ENCODE results near the gene MRGPRG.

MRGPRG gene

DNA sequence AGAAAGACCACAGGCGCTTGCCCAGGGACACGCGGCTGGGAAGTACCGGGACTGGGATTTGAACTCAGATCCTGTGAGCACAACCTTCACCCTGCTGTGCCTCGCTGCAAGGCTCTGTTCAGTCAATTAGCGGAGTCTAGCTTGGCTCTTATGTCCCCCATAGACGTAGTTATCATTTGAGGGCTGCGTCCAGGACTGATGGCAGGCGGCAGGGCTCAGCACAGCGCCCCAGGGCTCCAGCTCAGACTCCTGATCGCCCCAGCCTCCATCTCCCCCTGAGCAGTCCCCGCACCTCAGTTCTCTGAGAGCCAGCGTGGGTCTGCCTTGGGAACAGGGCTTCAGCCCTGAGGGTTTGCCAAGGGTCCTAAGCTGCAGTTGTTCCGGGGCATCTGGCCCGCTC lies 19.8 kb downstream of the MRGPRG start:
- Histone ChIP-seq H3K9me3 (ENCODE audit: control insufficient read depth, low read length) (no peaks in the 10 kb centered on the region), H3K4me2 (ENCODE audit: low read length, poor library complexity, severe bottlenecking) (no peak overlapping the region), H3K18ac (ENCODE audit: low read depth in 1 of 2, low read length in 2 of 2) (no peak overlapping the region), H2BK5ac (ENCODE audit: low read depth, low read length, poor library complexity, severe bottlenecking) (no peak overlapping the region), H3K36me3 (ENCODE audit: control insufficient read depth in 1 of 2, insufficient read depth in 2 of 2, low read depth in 1 of 2, low read length in 2 of 2) (no peaks in the 10 kb centered on the region), H4K91ac (ENCODE audit: low read length) (no peak overlapping the region), H2BK120ac (ENCODE audit: low read depth, low read length) (no peak overlapping the region), H3K79me1 (replicated peaks; ENCODE audit: low read length, poor library complexity, severe bottlenecking) (no peaks in the 10 kb centered on the region), H2BK12ac (ENCODE audit: low read length in 2 of 2) (no peak overlapping the region), H3K27me3 (ENCODE audit: control insufficient read depth in 1 of 2, insufficient read depth in 1 of 2, low read length in 2 of 2) (peaks cover 66 to 91% of the 10 kb centered on the region in 2 experiments), H4K8ac (ENCODE audit: low read length) (no peak overlapping the region), H3K4me1 (ENCODE audit: control insufficient read depth, insufficient read depth, low read depth, low read length) (peaks cover 10% of the 10 kb centered on the region), H2AFZ (ENCODE audit: low read depth, low read length) (no peak overlapping the region), H3K9ac (ENCODE audit: low read length) (no peak overlapping the region), H2BK15ac (ENCODE audit: low read depth, poor library complexity, severe bottlenecking) (no peak overlapping the region), H3K14ac (ENCODE audit: low read length in 2 of 2) (no peak overlapping the region), H3K4ac (ENCODE audit: low read depth in 1 of 2, low read length in 2 of 2) (no peak overlapping the region), H3K23ac (ENCODE audit: low read length in 2 of 2) (no peak overlapping the region), H2AK5ac (ENCODE audit: low read length, severe bottlenecking) (no peak overlapping the region), H3K27ac (ENCODE audit: low read length, poor library complexity, severe bottlenecking) (no peak overlapping the region), H3K4me3 (ENCODE audit: insufficient read depth in 1 of 2, low read depth in 1 of 2, low read length in 2 of 2) (no peak overlapping the region)
- no peak for DNase-seq
- 85% methylated on average over 15 of the region's 15 CpGs for WGBS

DNA sequence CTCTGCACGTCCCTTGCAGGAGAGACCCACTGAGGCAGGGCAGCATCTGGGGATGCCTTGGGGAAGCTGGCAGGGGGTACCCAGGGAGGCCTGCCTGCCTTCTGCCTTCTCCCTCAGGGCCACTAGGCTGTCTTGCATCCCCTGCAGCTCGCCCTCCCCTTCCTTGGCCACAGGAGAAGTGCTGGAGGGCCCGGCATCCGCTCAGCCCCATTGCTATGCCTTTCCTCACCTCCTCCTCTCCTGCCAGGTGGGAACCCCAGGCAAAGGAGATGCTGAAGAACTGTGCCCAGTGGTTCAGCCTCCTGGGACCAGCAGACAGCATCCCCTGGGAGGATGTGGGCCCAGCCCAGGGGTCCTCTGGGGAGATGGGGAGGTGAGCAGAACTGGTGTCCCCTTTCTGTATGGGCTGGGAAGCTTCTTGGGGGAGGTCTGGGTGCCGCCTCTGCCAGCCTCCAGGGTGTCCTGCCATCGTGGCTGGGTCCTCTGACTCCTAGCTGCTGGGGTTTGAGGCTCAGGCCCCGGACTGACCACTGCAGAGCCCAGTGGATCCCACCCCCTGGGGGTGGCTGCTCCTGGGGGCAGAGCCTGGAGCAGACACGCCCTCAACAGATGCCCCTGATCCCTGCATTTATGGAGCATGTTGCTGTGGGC lies 20.6 kb downstream of the MRGPRG start:
- DNase-seq: no peak

DNA sequence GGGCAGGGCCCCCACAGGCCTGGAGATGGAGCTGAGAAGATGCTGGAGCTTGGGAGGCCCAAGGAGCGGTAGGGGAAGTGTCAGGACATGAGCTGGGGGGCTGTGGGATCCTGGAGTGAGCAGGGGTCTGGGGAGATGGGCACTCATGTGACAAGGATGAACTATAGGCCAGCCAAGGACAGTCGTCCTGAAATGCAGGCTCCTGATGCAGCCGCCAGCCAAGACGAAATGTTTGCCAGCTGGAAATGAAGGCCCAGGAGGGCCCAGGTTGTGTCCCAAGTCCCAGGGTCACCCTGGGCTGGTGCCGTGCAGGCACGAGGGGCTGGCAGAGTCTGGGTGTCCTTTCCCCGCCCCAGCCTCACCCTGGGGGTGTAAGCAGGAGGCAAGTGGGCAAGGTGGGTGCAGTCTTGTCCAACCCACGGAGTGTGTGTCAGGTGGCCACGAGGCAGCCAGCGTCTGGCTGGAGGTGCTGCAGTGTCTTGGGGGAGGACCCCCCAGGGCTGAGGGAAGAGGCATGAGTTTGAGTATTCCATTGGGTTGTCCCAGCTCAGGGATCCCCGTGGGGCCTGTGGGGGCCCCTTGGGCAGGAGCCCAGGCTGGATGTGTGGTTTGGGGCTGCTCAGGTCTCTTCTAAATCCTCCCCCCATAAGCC lies 21.4 kb downstream of the MRGPRG start:
- Histone ChIP-seq H4K91ac (ENCODE audit: low read length) (no peak overlapping the region), H2BK15ac (ENCODE audit: low read depth, poor library complexity, severe bottlenecking) (no peak overlapping the region), H3K18ac (ENCODE audit: low read depth in 1 of 2, low read length in 2 of 2) (no peak overlapping the region), H3K36me3 (ENCODE audit: control insufficient read depth in 1 of 2, insufficient read depth in 2 of 2, low read depth in 1 of 2, low read length in 2 of 2) (no peaks in the 10 kb centered on the region), H3K79me1 (replicated peaks; ENCODE audit: low read length, poor library complexity, severe bottlenecking) (no peaks in the 10 kb centered on the region), H3K4ac (ENCODE audit: low read depth in 1 of 2, low read length in 2 of 2) (no peak overlapping the region), H2AFZ (ENCODE audit: low read depth, low read length) (no peak overlapping the region), H3K4me2 (ENCODE audit: low read length, poor library complexity, severe bottlenecking) (no peak overlapping the region), H2BK120ac (ENCODE audit: low read depth, low read length) (no peak overlapping the region), H3K9ac (ENCODE audit: low read length) (no peak overlapping the region), H3K27ac (ENCODE audit: low read length, poor library complexity, severe bottlenecking) (no peak overlapping the region), H2BK5ac (ENCODE audit: low read depth, low read length, poor library complexity, severe bottlenecking) (no peak overlapping the region), H3K4me1 (ENCODE audit: control insufficient read depth, insufficient read depth, low read depth, low read length) (peaks cover 2% of the 10 kb centered on the region), H2BK12ac (ENCODE audit: low read length in 2 of 2) (no peak overlapping the region), H3K14ac (ENCODE audit: low read length in 2 of 2) (peak overlapping the region in 1 of 2 experiments; percentile 14), H2AK5ac (ENCODE audit: low read length, severe bottlenecking) (no peak overlapping the region), H3K23ac (ENCODE audit: low read length in 2 of 2) (peak overlapping the region in 1 of 2 experiments; percentile 28), H3K27me3 (ENCODE audit: control insufficient read depth in 1 of 2, insufficient read depth in 1 of 2, low read length in 2 of 2) (peaks cover 55 to 86% of the 10 kb centered on the region in 2 experiments), H3K9me3 (ENCODE audit: control insufficient read depth, low read length) (no peaks in the 10 kb centered on the region), H3K4me3 (ENCODE audit: insufficient read depth in 1 of 2, low read depth in 1 of 2, low read length in 2 of 2) (no peak overlapping the region), H4K8ac (ENCODE audit: low read length) (no peak overlapping the region)
- no peak for DNase-seq
- WGBS: 75% methylated on average over 11 of the region's 11 CpGs

More for the DNA sequence above, 20.6 kb downstream of the MRGPRG start:
- Histone ChIP-seq H4K91ac (ENCODE audit: low read length) (no peak overlapping the region), H3K9me3 (ENCODE audit: control insufficient read depth, low read length) (no peaks in the 10 kb centered on the region), H3K4me3 (ENCODE audit: insufficient read depth in 1 of 2, low read depth in 1 of 2, low read length in 2 of 2) (no peak overlapping the region), H2BK12ac (ENCODE audit: low read length in 2 of 2) (no peak overlapping the region), H2AFZ (ENCODE audit: low read depth, low read length) (no peak overlapping the region), H2AK5ac (ENCODE audit: low read length, severe bottlenecking) (no peak overlapping the region), H2BK120ac (ENCODE audit: low read depth, low read length) (no peak overlapping the region), H3K27ac (ENCODE audit: low read length, poor library complexity, severe bottlenecking) (no peak overlapping the region), H3K18ac (ENCODE audit: low read depth in 1 of 2, low read length in 2 of 2) (no peak overlapping the region), H3K4ac (ENCODE audit: low read depth in 1 of 2, low read length in 2 of 2) (no peak overlapping the region), H3K36me3 (ENCODE audit: control insufficient read depth in 1 of 2, insufficient read depth in 2 of 2, low read depth in 1 of 2, low read length in 2 of 2) (no peaks in the 10 kb centered on the region), H4K8ac (ENCODE audit: low read length) (no peak overlapping the region), H2BK15ac (ENCODE audit: low read depth, poor library complexity, severe bottlenecking) (no peak overlapping the region), H2BK5ac (ENCODE audit: low read depth, low read length, poor library complexity, severe bottlenecking) (no peak overlapping the region), H3K9ac (ENCODE audit: low read length) (no peak overlapping the region), H3K23ac (ENCODE audit: low read length in 2 of 2) (no peak overlapping the region), H3K79me1 (replicated peaks; ENCODE audit: low read length, poor library complexity, severe bottlenecking) (no peaks in the 10 kb centered on the region), H3K27me3 (ENCODE audit: control insufficient read depth in 1 of 2, insufficient read depth in 1 of 2, low read length in 2 of 2) (peaks cover 64 to 86% of the 10 kb centered on the region in 2 experiments), H3K4me1 (ENCODE audit: control insufficient read depth, insufficient read depth, low read depth, low read length) (peaks cover 3% of the 10 kb centered on the region), H3K14ac (ENCODE audit: low read length in 2 of 2) (no peak overlapping the region), H3K4me2 (ENCODE audit: low read length, poor library complexity, severe bottlenecking) (no peak overlapping the region)
- 69% methylated on average over 7 of the region's 8 CpGs for WGBS

DNA sequence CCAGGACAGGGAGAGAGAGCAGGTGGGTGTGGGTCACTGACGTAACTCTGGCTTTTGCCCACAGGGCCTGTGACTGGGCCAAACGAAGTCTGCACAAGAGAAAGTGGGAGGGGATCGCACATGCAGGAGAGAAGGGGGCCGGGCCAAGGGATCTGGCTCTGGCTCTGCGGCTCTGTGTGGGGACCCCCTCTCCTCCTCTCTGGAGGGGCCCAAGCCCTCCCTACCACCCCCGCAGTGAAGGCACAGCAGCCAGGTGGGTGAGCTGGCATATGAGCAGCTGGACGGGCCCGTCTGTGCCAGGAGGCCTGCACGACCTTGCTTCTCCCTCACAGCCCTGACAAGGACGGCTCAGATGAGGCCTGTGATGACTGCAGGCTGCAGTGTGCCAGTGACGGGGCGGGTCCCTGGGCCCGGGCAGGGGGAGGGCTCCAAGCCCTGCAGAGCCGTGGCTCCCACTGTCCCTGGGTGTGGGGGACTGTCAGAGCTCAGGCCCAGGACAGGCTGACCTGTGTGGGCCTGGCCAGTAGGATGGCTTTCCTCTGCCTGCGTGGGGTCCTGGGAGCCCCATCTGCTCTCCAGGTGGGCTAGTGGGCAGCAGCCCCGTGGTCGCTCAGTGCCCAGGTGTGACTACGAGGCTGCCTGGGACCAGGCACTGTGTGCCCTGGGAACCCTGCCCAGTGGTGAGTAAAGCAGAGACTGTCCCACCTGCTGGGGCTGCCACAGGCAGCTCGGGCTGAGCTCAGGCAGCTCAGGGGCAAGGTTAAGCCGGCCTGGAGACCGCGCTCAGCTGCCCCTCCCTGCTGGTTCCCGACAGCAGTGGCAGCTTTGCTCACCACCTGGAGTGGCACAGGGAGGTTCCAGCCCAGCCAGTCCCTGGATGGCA lies 22.2 kb downstream of the MRGPRG start:
- H2BK120ac ChIP-seq (ENCODE audit: low read depth, low read length): no peak overlapping the region
- H3K4me1 ChIP-seq (ENCODE audit: control insufficient read depth, insufficient read depth, low read depth, low read length): peaks cover 2% of the 10 kb centered on the region
- no peak overlapping the region for H2BK12ac ChIP-seq (ENCODE audit: low read length in 2 of 2)
- H3K4me2 ChIP-seq (ENCODE audit: low read length, poor library complexity, severe bottlenecking): no peak overlapping the region
- H3K9ac ChIP-seq (ENCODE audit: low read length): no peak overlapping the region
- H3K23ac ChIP-seq (ENCODE audit: low read length in 2 of 2): peak overlapping the region in 1 of 2 experiments; percentile 28
- H4K8ac ChIP-seq (ENCODE audit: low read length): no peak overlapping the region
- no peak overlapping the region for H2BK15ac ChIP-seq (ENCODE audit: low read depth, poor library complexity, severe bottlenecking)
- H3K18ac ChIP-seq (ENCODE audit: low read depth in 1 of 2, low read length in 2 of 2): no peak overlapping the region
- H3K27ac ChIP-seq (ENCODE audit: low read length, poor library complexity, severe bottlenecking): no peak overlapping the region
- H3K14ac ChIP-seq (ENCODE audit: low read length in 2 of 2): peak overlapping the region in 1 of 2 experiments; percentile 14
- H3K4ac ChIP-seq (ENCODE audit: low read depth in 1 of 2, low read length in 2 of 2): no peak overlapping the region
- H2BK5ac ChIP-seq (ENCODE audit: low read depth, low read length, poor library complexity, severe bottlenecking): no peak overlapping the region
- no peaks in the 10 kb centered on the region for H3K36me3 ChIP-seq (ENCODE audit: control insufficient read depth in 1 of 2, insufficient read depth in 2 of 2, low read depth in 1 of 2, low read length in 2 of 2)
- WGBS: 84% methylated on average over 22 of the region's 23 CpGs
- H3K4me3 ChIP-seq (ENCODE audit: insufficient read depth in 1 of 2, low read depth in 1 of 2, low read length in 2 of 2): no peak overlapping the region
- no peaks in the 10 kb centered on the region for H3K79me1 ChIP-seq (replicated peaks; ENCODE audit: low read length, poor library complexity, severe bottlenecking)
- no peak overlapping the region for H4K91ac ChIP-seq (ENCODE audit: low read length)
- no peak overlapping the region for H2AFZ ChIP-seq (ENCODE audit: low read depth, low read length)
- H2AK5ac ChIP-seq (ENCODE audit: low read length, severe bottlenecking): no peak overlapping the region
- no peak for DNase-seq
- H3K27me3 ChIP-seq (ENCODE audit: control insufficient read depth in 1 of 2, insufficient read depth in 1 of 2, low read length in 2 of 2): peaks cover 48 to 85% of the 10 kb centered on the region in 2 experiments
- no peaks in the 10 kb centered on the region for H3K9me3 ChIP-seq (ENCODE audit: control insufficient read depth, low read length)
